Suprapubic skin (tissue), 4 donors: ENCODE data around the gene SMAP1. TPM values are rescaled to one million over a fixed set of nuclear protein-coding genes. Genes with fewer than 3 reads are reported as not detected.

Experiments used
- DNase-seq, 2 donors: peaks; one replicate each; pipeline ENCODE4 v3.0.0-alpha.2; 2019; ENCODE audit warnings: low spot score in 2 of 2
- H3K27ac ChIP-seq: fragments of 200-600 bp; sonication (generic); one replicate; pipeline ENCODE4 v1.5.1; 2019
- H3K27me3 ChIP-seq: fragments of 200-600 bp; sonication (generic); one replicate; pipeline ENCODE4 v1.5.1; 2019
- H3K36me3 ChIP-seq: fragments of 200-600 bp; sonication (generic); one replicate; pipeline ENCODE4 v1.5.1; 2019
- H3K4me1 ChIP-seq: fragments of 200-600 bp; sonication (generic); one replicate; pipeline ENCODE4 v1.5.1; 2019
- H3K4me3 ChIP-seq: fragments of 200-600 bp; sonication (generic); one replicate; pipeline ENCODE4 v1.5.1; 2019; ENCODE audit warnings: mild to moderate bottlenecking
- H3K9me3 ChIP-seq: fragments of 200-600 bp; sonication (generic); one replicate; pipeline ENCODE4 v1.5.1; 2019
- EP300 ChIP-seq: sonication (generic); formaldehyde crosslinking; IDR thresholded peaks from one replicate; pipeline ENCODE4 v1.6.1; 2017; ENCODE audit warnings: antibody characterized with exemption
- POLR2A ChIP-seq, 2 donors: fragments of 450-650 bp; IDR thresholded peaks; one replicate each; pipeline ENCODE4 v1.6.1; 2017; ENCODE audit warnings: antibody characterized with exemption in 2 of 2, mild to moderate bottlenecking in 2 of 2, moderate library complexity in 2 of 2
- POLR2AphosphoS5 ChIP-seq, 3 donors: sonication (generic); formaldehyde crosslinking; IDR thresholded peaks; one replicate each; pipeline ENCODE4 v1.6.1; 2017; ENCODE audit warnings: antibody characterized with exemption in 3 of 3
- WGBS: methylation state at CpG from one replicate; pipeline ENCODE4 v1.1.5; 2018; 5-methylcytosine and 5-hydroxymethylcytosine counted together
- total RNA-seq, 4 donors: library from RNA; depleted of rRNA; stranded (reverse); fragments of >200 nt; gene quantifications; one replicate each; pipeline ENCODE4 v1.1.0, GENCODE V29; 2016
- TF ChIP-seq, protein P1 (sequence below), 2 donors: fragments of 200-600 bp in 1 of 2; fragments of 450-650 bp in 1 of 2; sonication (generic) in 1 of 2; IDR thresholded peaks; one replicate each; pipeline ENCODE4 v1.5.1; 2016 to 2019; ENCODE audit warnings: antibody characterized with exemption in 2 of 2, mild to moderate bottlenecking in 1 of 2, moderate library complexity in 1 of 2

Gene SMAP1
- total RNA-seq, 4 donors from 2014 or later, result 28.8 to 39.1 (median 30.8) TPM

DNA sequence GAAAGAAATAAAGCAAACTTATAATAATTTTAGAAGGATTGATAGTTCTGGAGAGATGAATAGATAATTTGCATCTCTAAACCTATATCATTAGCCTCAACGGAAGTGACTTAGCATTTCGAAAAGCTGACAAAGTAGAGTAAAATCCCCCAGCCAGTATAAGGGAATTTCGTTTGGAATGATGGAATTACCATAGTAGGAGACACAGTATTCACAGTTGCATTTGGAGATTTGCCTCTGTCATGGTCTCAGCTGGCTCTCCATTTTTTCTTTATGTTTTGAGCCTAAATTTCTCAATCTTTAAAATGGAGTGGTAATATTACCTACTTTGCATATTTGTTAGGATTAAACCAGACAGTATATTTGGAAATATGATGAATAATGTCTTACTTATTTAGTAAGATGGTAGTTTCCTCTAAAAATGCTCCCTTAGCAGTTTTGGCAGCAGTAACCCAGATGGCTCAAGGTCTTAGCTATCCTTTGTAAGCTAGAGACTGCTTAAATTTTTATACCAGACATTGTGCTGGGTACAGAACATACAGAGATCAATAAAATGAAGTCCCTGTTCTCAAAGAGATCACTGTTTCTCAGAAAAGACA is 58.2 kb downstream of the SMAP1 start:
- H3K4me3 ChIP-seq, result no peak overlapping the region
- no peak for DNase-seq
- H3K27me3 ChIP-seq, result no peaks in the 10 kb centered on the region
- TF ChIP-seq EP300 (no peak), POLR2A (IDR thresholded peaks at IDR 0.05) (no peak), POLR2AphosphoS5 (IDR thresholded peaks at IDR 0.05) (no peak)
- TF ChIP-seq, protein P1, sequence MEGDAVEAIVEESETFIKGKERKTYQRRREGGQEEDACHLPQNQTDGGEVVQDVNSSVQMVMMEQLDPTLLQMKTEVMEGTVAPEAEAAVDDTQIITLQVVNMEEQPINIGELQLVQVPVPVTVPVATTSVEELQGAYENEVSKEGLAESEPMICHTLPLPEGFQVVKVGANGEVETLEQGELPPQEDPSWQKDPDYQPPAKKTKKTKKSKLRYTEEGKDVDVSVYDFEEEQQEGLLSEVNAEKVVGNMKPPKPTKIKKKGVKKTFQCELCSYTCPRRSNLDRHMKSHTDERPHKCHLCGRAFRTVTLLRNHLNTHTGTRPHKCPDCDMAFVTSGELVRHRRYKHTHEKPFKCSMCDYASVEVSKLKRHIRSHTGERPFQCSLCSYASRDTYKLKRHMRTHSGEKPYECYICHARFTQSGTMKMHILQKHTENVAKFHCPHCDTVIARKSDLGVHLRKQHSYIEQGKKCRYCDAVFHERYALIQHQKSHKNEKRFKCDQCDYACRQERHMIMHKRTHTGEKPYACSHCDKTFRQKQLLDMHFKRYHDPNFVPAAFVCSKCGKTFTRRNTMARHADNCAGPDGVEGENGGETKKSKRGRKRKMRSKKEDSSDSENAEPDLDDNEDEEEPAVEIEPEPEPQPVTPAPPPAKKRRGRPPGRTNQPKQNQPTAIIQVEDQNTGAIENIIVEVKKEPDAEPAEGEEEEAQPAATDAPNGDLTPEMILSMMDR (IDR thresholded peaks at IDR 0.05), result no peak
- no peaks in the 10 kb centered on the region for H3K4me1 ChIP-seq
- no peak overlapping the region for H3K27ac ChIP-seq
- WGBS, result 85% methylated on average over 3 of the region's 3 CpGs
- H3K36me3 ChIP-seq, result no peaks in the 10 kb centered on the region
- H3K9me3 ChIP-seq, result no peaks in the 10 kb centered on the region

DNA sequence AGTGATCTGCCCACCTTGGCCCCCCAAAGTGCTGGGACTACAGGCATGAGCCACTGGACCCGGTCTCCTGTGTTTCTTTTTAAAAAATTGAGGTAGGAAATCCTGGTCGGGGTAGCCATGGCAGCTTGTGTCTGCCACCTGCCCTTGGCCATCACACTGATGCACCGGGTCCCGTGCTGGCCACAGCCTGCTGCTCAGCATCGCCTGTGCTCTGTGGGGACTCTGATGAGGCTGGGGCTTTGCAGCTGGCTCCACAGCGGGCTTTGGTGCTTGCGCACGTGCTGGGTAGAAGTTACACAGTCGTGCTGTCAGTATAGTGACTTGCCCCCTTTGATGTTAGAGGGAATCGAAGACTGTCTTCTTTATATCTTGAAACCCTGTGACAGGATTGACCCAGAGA is 66.7 kb downstream of the SMAP1 start:
- no peak for TF ChIP-seq EP300
- TF ChIP-seq, protein P1 (IDR thresholded peaks at IDR 0.05), result no peak
- Histone ChIP-seq H3K4me1 (no peaks in the 10 kb centered on the region), H3K27me3 (no peaks in the 10 kb centered on the region), H3K4me3 (no peak overlapping the region), H3K27ac (no peak overlapping the region), H3K36me3 (peaks cover 10% of the 10 kb centered on the region), H3K9me3 (no peaks in the 10 kb centered on the region)
- no peak for DNase-seq
- 98% methylated on average over 5 of the region's 10 CpGs for WGBS

DNA sequence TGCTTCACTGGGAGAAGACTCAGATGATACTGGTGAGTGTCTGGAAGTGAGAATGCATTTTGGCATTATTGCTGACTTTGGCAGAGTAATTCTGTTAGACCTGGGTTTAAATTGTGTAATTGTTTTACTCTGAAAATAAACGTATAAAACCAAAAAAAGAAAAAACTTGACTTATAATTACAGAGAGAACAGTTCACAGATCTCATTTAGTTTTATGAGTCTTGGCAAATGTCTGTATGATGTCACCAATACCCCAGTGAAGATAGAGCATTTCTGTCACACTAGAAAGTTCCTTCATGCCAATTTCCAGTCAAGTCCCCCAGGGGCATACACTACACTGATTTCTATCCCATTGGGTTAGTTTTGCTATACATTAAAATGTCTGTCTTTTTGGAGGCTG is 67.3 kb downstream of the SMAP1 start:
- no peaks in the 10 kb centered on the region for H3K27me3 ChIP-seq
- H3K9me3 ChIP-seq, result no peaks in the 10 kb centered on the region
- WGBS, result 25% methylated on average over 1 of the region's 1 CpG
- no peak for DNase-seq
- H3K36me3 ChIP-seq, result peaks cover 10% of the 10 kb centered on the region
- H3K4me3 ChIP-seq, result no peak overlapping the region
- H3K4me1 ChIP-seq, result no peaks in the 10 kb centered on the region
- TF ChIP-seq, protein P1 (IDR thresholded peaks at IDR 0.05), result no peak
- TF ChIP-seq POLR2A (IDR thresholded peaks at IDR 0.05) (no peak), POLR2AphosphoS5 (IDR thresholded peaks at IDR 0.05) (no peak), EP300 (no peak)
- H3K27ac ChIP-seq, result no peak overlapping the region

DNA sequence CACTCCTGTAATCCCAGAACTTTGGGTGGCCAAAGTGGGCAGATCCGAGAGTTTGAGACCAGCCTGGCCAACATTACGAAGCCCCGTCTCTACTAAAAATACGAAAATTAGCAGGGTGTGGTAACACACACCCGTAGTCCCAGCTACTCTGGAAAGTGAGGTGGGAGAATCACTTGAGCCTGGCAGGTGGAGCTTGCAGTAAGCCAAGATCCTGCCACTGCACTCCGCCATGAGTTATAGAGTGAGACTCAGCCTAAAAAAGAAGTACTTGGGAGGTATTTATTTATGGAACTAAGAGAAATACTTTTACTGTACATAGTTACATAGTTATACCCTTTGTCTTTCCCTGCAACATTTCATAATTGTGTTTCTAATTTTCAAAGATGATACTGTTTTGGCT is 67.8 kb downstream of the SMAP1 start:
- Histone ChIP-seq H3K9me3 (no peaks in the 10 kb centered on the region), H3K4me1 (no peaks in the 10 kb centered on the region), H3K4me3 (no peak overlapping the region), H3K27me3 (no peaks in the 10 kb centered on the region), H3K36me3 (peaks cover 12% of the 10 kb centered on the region), H3K27ac (no peak overlapping the region)
- DNase-seq, result no peak
- 93% methylated on average over 6 of the region's 6 CpGs for WGBS
- TF ChIP-seq EP300 (no peak), POLR2AphosphoS5 (IDR thresholded peaks at IDR 0.05) (no peak), POLR2A (IDR thresholded peaks at IDR 0.05) (no peak)
- TF ChIP-seq, protein P1 (IDR thresholded peaks at IDR 0.05), result no peak

DNA sequence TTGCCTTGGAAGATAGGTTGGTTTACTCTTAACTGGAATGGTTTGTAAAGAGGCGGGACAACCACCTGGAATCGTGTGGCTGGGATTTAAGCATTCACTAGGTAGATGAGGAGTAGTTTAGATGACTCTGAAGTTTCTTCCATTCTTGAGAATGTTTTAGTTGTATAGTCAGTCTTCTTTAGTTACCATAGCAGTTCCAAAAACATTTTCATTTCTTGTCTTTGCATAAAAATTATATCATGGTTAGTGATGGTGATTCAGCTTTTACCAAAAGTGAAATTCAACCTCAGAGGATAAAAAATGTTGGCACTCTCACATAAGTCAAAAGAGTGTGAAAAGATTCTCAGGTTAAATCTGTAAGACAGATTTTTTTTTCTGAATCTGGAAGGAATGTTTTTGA is 70.3 kb downstream of the SMAP1 start:
- Histone ChIP-seq H3K36me3 (peaks cover 21% of the 10 kb centered on the region), H3K4me1 (no peaks in the 10 kb centered on the region), H3K27ac (no peak overlapping the region), H3K9me3 (no peaks in the 10 kb centered on the region), H3K27me3 (no peaks in the 10 kb centered on the region), H3K4me3 (no peak overlapping the region)
- DNase-seq, result no peak
- WGBS, result 87% methylated on average over 2 of the region's 2 CpGs
- TF ChIP-seq, protein P1 (IDR thresholded peaks at IDR 0.05), result no peak
